Measurements from ENCODE around the gene MPPED1. TPM values are rescaled to one million over a fixed set of nuclear protein-coding genes. Genes with fewer than 3 reads are reported as not detected.

Gene MPPED1
- total RNA-seq, 1 experiment from 2014 or later, result not detected

DNA sequence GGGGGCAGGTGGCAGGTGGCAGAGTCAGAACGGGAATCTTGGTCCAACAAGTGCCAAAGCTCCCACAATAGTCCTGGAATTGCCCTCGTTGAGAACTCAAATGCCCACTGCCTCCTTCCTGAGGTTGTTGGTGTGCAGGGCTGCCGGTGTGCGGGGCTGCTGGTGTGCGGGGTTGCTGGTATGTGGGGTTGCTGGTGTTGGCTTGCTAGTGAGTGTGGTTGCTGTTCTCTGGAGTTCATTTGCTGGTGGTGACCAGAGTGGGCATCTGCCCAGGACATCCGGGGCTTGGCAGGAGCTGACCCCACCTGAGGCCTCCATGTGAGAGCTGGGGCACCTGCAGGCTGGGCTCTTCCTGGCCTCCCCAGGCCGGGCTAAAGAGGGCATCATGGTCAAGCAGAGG, 14.0 kb upstream of the MPPED1 start:
- Histone ChIP-seq H3K27me3 (replicated peaks; ENCODE audit: insufficient read depth, low read depth, low read length, poor library complexity) (no peaks in the 10 kb centered on the region), H3K36me3 (ENCODE audit: insufficient read depth, low read length, poor library complexity, severe bottlenecking) (no peaks in the 10 kb centered on the region), H3K9me3 (ENCODE audit: low read depth, low read length, poor library complexity, severe bottlenecking) (no peaks in the 10 kb centered on the region), H3K4me1 (ENCODE audit: insufficient read depth, low read length, poor library complexity, severe bottlenecking) (no peaks in the 10 kb centered on the region), H3K4me3 (ENCODE audit: low read depth, low read length, poor library complexity, severe bottlenecking) (no peak overlapping the region), H3K27ac (ENCODE audit: low read depth, low read length, poor library complexity, severe bottlenecking) (no peak overlapping the region)
- ChIA-PET CTCF (interaction anchor here (0.5 kb wide), 1 partner anchor 381 kb away, joined by 3 read pairs; no protein-coding TSS in a partner anchor), POLR2A (ENCODE audit: low non-redundant PET) (no interaction called here)
- BruUV-seq (replicated peaks), result no TSS peak
- TF ChIP-seq EZH2 (IDR thresholded peaks at IDR 0.05; ENCODE audit: borderline replicate concordance, low read depth, low read length, poor library complexity, severe bottlenecking), result no peak
- TF ChIP-seq, protein P1, sequence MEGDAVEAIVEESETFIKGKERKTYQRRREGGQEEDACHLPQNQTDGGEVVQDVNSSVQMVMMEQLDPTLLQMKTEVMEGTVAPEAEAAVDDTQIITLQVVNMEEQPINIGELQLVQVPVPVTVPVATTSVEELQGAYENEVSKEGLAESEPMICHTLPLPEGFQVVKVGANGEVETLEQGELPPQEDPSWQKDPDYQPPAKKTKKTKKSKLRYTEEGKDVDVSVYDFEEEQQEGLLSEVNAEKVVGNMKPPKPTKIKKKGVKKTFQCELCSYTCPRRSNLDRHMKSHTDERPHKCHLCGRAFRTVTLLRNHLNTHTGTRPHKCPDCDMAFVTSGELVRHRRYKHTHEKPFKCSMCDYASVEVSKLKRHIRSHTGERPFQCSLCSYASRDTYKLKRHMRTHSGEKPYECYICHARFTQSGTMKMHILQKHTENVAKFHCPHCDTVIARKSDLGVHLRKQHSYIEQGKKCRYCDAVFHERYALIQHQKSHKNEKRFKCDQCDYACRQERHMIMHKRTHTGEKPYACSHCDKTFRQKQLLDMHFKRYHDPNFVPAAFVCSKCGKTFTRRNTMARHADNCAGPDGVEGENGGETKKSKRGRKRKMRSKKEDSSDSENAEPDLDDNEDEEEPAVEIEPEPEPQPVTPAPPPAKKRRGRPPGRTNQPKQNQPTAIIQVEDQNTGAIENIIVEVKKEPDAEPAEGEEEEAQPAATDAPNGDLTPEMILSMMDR (conservative IDR thresholded peaks at IDR 0.05; ENCODE audit: low read depth, low read length), result no peak
- intact Hi-C loops (cut with micrococcal nuclease; ENCODE audit: unreplicated experiment), result no loop called here
- DNase-seq (ENCODE audit: low spot score), result no peak

DNA sequence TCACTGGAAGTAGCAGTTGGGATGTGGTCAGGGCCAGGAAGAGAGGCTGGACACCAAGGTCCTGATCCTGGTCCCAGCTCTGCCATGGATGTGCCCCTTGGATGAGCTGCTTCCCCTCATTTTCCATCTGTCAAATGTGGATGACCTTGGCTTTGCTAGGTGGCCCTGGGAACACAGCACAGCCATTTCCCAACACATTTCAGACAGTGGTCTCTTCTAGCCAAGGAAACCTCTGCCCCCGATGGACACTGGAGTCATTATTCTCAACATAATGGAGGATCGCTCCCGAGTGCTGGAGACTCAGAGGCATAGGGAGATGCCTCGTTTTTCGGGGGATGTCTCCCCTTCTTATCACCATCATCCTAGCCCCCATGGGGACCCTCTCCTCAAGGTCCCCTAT, 13.6 kb upstream of the MPPED1 start:
- POLR2A ChIA-PET (ENCODE audit: low non-redundant PET), result no interaction called here
- Histone ChIP-seq H3K4me1 (ENCODE audit: insufficient read depth, low read length, poor library complexity, severe bottlenecking) (no peaks in the 10 kb centered on the region), H3K27ac (ENCODE audit: low read depth, low read length, poor library complexity, severe bottlenecking) (no peak overlapping the region), H3K4me3 (ENCODE audit: low read depth, low read length, poor library complexity, severe bottlenecking) (no peak overlapping the region), H3K36me3 (ENCODE audit: insufficient read depth, low read length, poor library complexity, severe bottlenecking) (no peaks in the 10 kb centered on the region), H3K27me3 (replicated peaks; ENCODE audit: insufficient read depth, low read depth, low read length, poor library complexity) (no peaks in the 10 kb centered on the region), H3K9me3 (ENCODE audit: low read depth, low read length, poor library complexity, severe bottlenecking) (no peaks in the 10 kb centered on the region)
- CTCF ChIA-PET, result interaction anchor here (0.6 kb wide), 1 partner anchor 51 kb away, joined by 3 read pairs; no protein-coding TSS in a partner anchor
- intact Hi-C loops (cut with micrococcal nuclease; ENCODE audit: unreplicated experiment), result no loop called here
- no peak for DNase-seq (ENCODE audit: low spot score)
- BruUV-seq (replicated peaks), result no TSS peak
- TF ChIP-seq, protein P1 (conservative IDR thresholded peaks at IDR 0.05; ENCODE audit: low read depth, low read length), result no peak
- TF ChIP-seq EZH2 (IDR thresholded peaks at IDR 0.05; ENCODE audit: borderline replicate concordance, low read depth, low read length, poor library complexity, severe bottlenecking), result no peak

DNA sequence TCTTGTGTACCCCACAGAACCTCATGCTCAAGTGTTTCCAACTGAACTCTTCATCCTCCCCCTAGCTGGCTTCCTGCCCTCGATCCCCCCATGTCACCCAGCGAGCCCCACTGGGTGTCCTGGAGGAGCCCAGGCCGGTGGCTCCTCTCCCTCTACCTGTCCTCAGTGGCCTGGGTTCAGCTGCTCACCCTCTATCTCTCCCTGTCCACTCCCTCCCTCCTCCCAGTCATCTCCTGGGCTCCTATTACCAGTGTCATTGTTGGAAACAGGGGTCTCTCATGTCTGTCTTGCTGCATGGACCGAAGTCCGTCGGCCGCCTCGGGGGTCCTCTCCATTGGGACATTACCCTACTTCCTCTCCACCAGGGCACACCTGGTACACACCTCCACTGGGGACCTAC, 12.9 kb upstream of the MPPED1 start:
- Histone ChIP-seq H3K27me3 (replicated peaks; ENCODE audit: insufficient read depth, low read depth, low read length, poor library complexity) (no peaks in the 10 kb centered on the region), H3K27ac (ENCODE audit: low read depth, low read length, poor library complexity, severe bottlenecking) (no peak overlapping the region), H3K4me1 (ENCODE audit: insufficient read depth, low read length, poor library complexity, severe bottlenecking) (no peaks in the 10 kb centered on the region), H3K9me3 (ENCODE audit: low read depth, low read length, poor library complexity, severe bottlenecking) (no peaks in the 10 kb centered on the region), H3K36me3 (ENCODE audit: insufficient read depth, low read length, poor library complexity, severe bottlenecking) (no peaks in the 10 kb centered on the region), H3K4me3 (ENCODE audit: low read depth, low read length, poor library complexity, severe bottlenecking) (no peak overlapping the region)
- no TSS peak for BruUV-seq (replicated peaks)
- intact Hi-C loops (cut with micrococcal nuclease; ENCODE audit: unreplicated experiment), result no loop called here
- DNase-seq (ENCODE audit: low spot score), result no peak
- TF ChIP-seq, protein P1 (conservative IDR thresholded peaks at IDR 0.05; ENCODE audit: low read depth, low read length), result no peak
- TF ChIP-seq EZH2 (IDR thresholded peaks at IDR 0.05; ENCODE audit: borderline replicate concordance, low read depth, low read length, poor library complexity, severe bottlenecking), result no peak
- CTCF ChIA-PET, result interaction anchor here (0.6 kb wide), 1 partner anchor 52 kb away, joined by 3 read pairs; no protein-coding TSS in a partner anchor
- POLR2A ChIA-PET (ENCODE audit: low non-redundant PET), result no interaction called here

Measured in A673 (cell line).